ENCODE data around the gene NHSL1.

NHSL1 gene

DNA sequence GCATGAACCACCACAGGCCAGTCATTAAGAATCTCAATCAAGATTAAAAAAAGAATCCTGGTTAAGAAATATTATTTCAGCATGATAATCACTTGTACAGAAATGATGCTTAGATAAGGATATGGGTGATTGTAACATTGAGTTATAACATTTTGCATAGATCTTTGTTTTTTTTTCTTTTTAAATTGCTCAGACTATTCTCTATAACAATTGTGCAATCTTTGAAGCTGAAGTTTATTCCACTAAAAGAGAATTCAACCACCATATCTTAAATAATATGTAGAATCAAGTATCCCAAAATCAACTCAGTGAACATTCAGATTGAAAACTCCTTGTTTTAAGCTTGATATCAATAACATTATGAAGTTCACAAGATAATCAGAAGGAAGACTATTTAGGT lies 122.3 kb downstream of the NHSL1 start:
- H3K4me3 ChIP-seq (ENCODE audit: low read depth, low read length): no peak overlapping the region

DNA sequence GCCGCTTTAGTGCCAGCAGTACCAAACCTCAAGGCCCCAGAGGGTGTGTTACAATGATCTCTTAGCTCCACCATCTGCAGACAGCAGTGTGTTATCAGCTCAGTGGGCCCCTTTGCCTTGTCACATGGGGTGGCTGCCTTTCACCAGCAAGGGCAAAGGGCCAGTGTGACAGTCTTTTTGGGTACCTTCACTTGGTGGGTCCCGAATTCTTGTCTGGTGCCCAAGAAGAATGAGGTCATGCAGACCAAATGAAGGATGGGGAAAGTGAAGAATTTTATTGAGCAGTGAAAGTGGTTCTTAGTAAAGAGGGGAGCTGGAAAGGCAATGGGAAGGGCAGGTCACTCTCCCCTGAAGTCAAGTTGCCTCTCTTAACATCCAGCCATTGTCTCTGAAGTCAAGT lies 124.5 kb downstream of the NHSL1 start:
- no peak overlapping the region for H3K4me3 ChIP-seq (ENCODE audit: low read depth, low read length)

DNA sequence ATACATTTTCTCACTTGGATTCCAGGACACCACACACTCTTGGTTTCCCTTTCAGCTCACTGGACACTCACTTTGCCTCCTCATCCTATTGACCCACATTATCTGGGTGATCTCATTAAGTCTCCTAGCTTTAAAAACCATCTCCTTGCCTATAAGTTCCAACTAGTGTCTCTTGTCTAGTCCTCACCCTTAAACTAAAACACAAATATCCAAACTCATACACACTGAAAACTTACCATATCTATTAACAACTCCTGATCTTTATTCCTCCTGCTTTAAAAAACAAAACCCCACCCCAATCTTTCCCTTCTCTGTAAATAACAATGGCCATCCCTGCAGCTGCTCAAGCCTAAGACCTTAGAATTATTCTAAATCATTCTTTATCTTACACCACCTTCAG lies 125.1 kb downstream of the NHSL1 start:
- no peak overlapping the region for H3K4me3 ChIP-seq (ENCODE audit: low read depth, low read length)

DNA sequence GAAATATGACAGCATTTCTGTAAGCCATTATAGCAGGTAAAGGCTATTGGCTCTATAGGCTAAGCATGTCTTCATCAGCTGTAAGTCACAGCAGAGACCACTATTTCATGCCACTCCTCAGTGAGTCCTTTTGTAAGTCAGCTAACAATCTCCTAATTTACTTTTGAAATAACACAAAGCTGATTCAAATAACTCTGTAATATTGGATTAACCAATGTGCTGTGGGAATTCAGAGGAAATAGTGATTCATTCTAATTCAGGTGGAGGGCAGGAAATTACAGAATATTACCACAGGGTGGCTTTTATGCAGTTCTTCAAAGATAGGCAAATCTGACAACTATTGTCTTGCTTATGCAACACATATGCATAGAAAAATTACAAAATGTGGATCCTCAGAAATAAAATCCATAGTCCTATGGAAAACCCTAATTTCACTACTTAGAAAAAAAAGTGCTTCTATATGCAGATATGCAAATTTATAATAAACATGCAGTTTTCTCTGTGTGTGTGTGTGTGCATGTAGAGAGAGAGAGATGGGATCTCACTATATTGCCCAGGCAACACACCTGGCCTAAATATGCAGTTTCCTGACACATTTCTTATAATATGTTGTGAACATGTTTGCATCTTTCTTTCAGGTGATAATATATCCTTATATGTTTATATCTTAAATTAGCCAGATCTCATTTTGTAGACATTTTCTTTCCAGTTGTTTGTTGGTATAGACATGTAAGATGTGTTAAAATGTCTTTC lies 126.4 kb downstream of the NHSL1 start:
- H3K4me3 ChIP-seq (ENCODE audit: low read depth, low read length): no peak overlapping the region
